WTC11 (cell line): ENCODE measurements around the gene CYP27A1. TPM values are rescaled to one million over a fixed set of nuclear protein-coding genes. Genes with fewer than 3 reads are reported as not detected.

ENCODE experiments used
- ATAC-seq: fragments of 200-7000 bp; cut with Tn5 transposase; 2 replicates; pipeline ENCODE4 v1.10.0; 2021; ENCODE audit warnings: mild to moderate bottlenecking, moderate library complexity
- CTCF ChIA-PET: fragments of 300-600 bp; sonication (Branson Sonifier 250); formaldehyde crosslinking; loops from one replicate; lab custom pipeline; 2021; ENCODE audit warnings: antibody characterized with exemption; lab: Charles Lee
- POLR2A ChIA-PET: fragments of 350-600 bp; sonication (Branson Sonifier 250); formaldehyde crosslinking; loops from one replicate; lab custom pipeline; 2021; ENCODE audit warnings: antibody characterized with exemption; lab: Charles Lee
- DNase-seq: peaks from one replicate; pipeline ENCODE4 v3.0.0; 2021; ENCODE audit warnings: low spot score
- H3K27ac Mint-ChIP-seq: 2 replicates; pipeline ENCODE4 v1.8.0; 2021; ENCODE audit warnings: mixed read lengths
- H3K27me3 Mint-ChIP-seq: 2 replicates; pipeline ENCODE4 v1.8.0; 2021; ENCODE audit warnings: low read depth, mild to moderate bottlenecking, moderate library complexity, mixed read lengths
- H3K36me3 Mint-ChIP-seq: 2 replicates; pipeline ENCODE4 v1.8.0; 2021; ENCODE audit warnings: mixed read lengths
- H3K4me1 Mint-ChIP-seq: 2 replicates; pipeline ENCODE4 v1.8.0; 2022; ENCODE audit warnings: mixed read lengths
- H3K4me3 Mint-ChIP-seq: 2 replicates; pipeline ENCODE4 v1.8.0; 2021; ENCODE audit warnings: mild to moderate bottlenecking, moderate library complexity, mixed read lengths
- H3K9me3 Mint-ChIP-seq: 2 replicates; pipeline ENCODE4 v1.8.0; 2021; ENCODE audit warnings: mixed read lengths
- ATF1 ChIP-seq: sonication (generic); formaldehyde crosslinking; IDR thresholded peaks from 2 replicates; pipeline ENCODE4 v1.8.1; 2023; ENCODE audit warnings: mild to moderate bottlenecking, moderate library complexity, missing genetic modification reagents
- ATF3 ChIP-seq: sonication (generic); formaldehyde crosslinking; conservative IDR thresholded peaks from 2 replicates; pipeline ENCODE4 v1.8.1; 2022; ENCODE audit warnings: mild to moderate bottlenecking, missing genetic modification reagents
- ELF4 ChIP-seq: sonication (generic); formaldehyde crosslinking; IDR thresholded peaks from 2 replicates; pipeline ENCODE4 v1.8.1; 2022; ENCODE audit warnings: low read depth, mild to moderate bottlenecking, moderate library complexity, missing genetic modification reagents
- GABPB1 ChIP-seq: sonication (generic); formaldehyde crosslinking; IDR thresholded peaks from 2 replicates; pipeline ENCODE4 v1.8.1; 2023; ENCODE audit warnings: mild to moderate bottlenecking, missing genetic modification reagents
- IRF1 ChIP-seq: sonication (generic); formaldehyde crosslinking; IDR thresholded peaks from 2 replicates; pipeline ENCODE4 v1.8.0; 2023; ENCODE audit warnings: missing genetic modification reagents
- IRF2 ChIP-seq: sonication (generic); formaldehyde crosslinking; IDR thresholded peaks from 2 replicates; pipeline ENCODE4 v1.8.0; 2022; ENCODE audit warnings: low read depth, missing genetic modification reagents, borderline replicate concordance
- MLX ChIP-seq: sonication (generic); formaldehyde crosslinking; IDR thresholded peaks from 2 replicates; pipeline ENCODE4 v1.8.1; 2023; ENCODE audit warnings: mild to moderate bottlenecking, missing genetic modification reagents, moderate library complexity
- PRRX2 ChIP-seq: fragments of 250-450 bp; sonication (Bioruptor Pico); IDR thresholded peaks from 2 replicates; pipeline ENCODE4 v1.8.0; 2021; ENCODE audit warnings: mild to moderate bottlenecking
- TEAD4 ChIP-seq: sonication (generic); formaldehyde crosslinking; IDR thresholded peaks from 2 replicates; pipeline ENCODE4 v1.8.0; 2022; ENCODE audit warnings: mild to moderate bottlenecking, missing genetic modification reagents
- ZNF423 ChIP-seq: fragments of 250-450 bp; sonication (Bioruptor Pico); IDR thresholded peaks from 2 replicates; pipeline ENCODE4 v2.1.2; 2022; ENCODE audit warnings: mild to moderate bottlenecking, moderate library complexity
- total RNA-seq: library from RNA; stranded (reverse); gene quantifications from 3 replicates; pipeline ENCODE4 v1.2.3, GENCODE V29; 2021
- TF ChIP-seq, protein P1 (sequence below): sonication (generic); formaldehyde crosslinking; IDR thresholded peaks from 2 replicates; pipeline ENCODE4 v1.8.1; 2023; ENCODE audit warnings: mild to moderate bottlenecking, missing genetic modification reagents
- TF ChIP-seq, protein P2 (sequence below): sonication (generic); formaldehyde crosslinking; IDR thresholded peaks from 2 replicates; pipeline ENCODE4 v1.8.1; 2022; ENCODE audit warnings: missing genetic modification reagents, borderline replicate concordance
- TF ChIP-seq, protein P3 (sequence below): fragments of 250-450 bp; sonication (Bioruptor Pico); IDR thresholded peaks from 2 replicates; pipeline ENCODE4 v1.9.0; 2021; ENCODE audit warnings: mild to moderate bottlenecking, borderline replicate concordance

CYP27A1 gene
- total RNA-seq, 1 experiment from 2014 or later, result 5.6 TPM

GRCh38 chr2:218732761-218733158, 49.2 kb upstream of the CYP27A1 start:
- peaks cover 17% of the 10 kb centered on the region for H3K36me3 Mint-ChIP-seq
- DNase-seq (no peak), ATAC-seq (no peak)
- no peaks in the 10 kb centered on the region for H3K27me3 Mint-ChIP-seq
- H3K4me1 Mint-ChIP-seq, result peaks cover 27% of the 10 kb centered on the region
- TF ChIP-seq IRF1 (CRISPR knock-in tag) (no peak), GABPB1 (CRISPR knock-in tag) (peak; percentile 73)
- ChIA-PET POLR2A (interaction anchor here (0.6 kb wide), 1 partner anchor 15 kb away, joined by 8 read pairs; no protein-coding TSS in a partner anchor), CTCF (interaction anchor here (2.5 kb wide), 1 partner anchor 115 kb away, joined by 16 read pairs; no protein-coding TSS in a partner anchor)
- H3K27ac Mint-ChIP-seq, result peak overlapping the region; percentile 78
- H3K9me3 Mint-ChIP-seq, result peaks cover 2% of the 10 kb centered on the region
- H3K4me3 Mint-ChIP-seq, result no peak overlapping the region

DNA sequence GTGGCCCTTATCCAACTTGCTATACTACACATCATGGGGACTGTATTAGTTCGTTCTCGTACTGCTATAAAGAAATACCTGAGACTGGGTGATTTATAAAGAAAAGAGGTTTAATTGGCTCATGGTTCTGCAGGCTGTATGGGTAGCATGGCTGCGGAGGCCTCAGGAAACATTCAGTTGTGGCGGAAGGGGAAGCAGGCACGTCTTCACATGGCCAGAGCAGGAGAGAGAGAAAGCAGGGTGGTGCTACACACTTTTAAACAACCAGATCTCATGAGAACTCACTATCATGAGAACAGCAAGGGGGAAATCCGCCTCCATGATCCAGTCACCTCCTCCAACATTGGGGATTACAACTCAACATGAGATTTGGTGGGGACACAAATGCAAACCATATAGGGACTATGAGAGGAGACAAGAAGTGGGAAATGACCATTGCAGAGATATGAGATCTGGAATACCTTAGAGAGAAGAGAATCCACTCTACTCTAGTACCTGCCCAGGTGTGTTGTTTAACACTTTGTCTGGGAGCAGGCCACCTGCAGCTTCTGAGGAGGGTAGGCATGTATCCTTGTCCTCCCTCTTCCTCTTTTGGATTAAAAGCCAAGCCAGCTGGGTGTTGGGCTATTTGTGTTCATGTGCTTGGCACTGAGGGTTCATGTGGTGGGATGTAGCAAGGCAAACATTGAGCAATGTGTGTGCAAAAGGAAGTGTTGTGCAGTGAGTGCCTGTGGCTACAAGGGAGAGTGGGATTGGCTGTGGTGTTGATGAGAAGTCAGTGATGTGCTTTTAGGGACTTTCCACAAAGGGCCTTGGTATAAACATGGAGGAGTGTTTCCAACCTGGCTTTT, 48.6 kb upstream of the CYP27A1 start:
- Mint-ChIP-seq H3K27ac (peak overlapping the region; percentile 78), H3K27me3 (no peaks in the 10 kb centered on the region), H3K36me3 (peaks cover 19% of the 10 kb centered on the region), H3K9me3 (no peaks in the 10 kb centered on the region), H3K4me3 (no peak overlapping the region), H3K4me1 (peaks cover 27% of the 10 kb centered on the region)
- ChIA-PET POLR2A (no interaction called here), CTCF (no interaction called here)
- DNase-seq (no peak), ATAC-seq (no peak; the same call in 1 of the 2 replicates)
- no peak for TF ChIP-seq PRRX2 (CRISPR knock-in tag)
- TF ChIP-seq ATF1 (CRISPR knock-in tag), result no peak
- no peak for TF ChIP-seq TEAD4 (CRISPR knock-in tag)
- no peak for TF ChIP-seq ATF3 (CRISPR knock-in tag)
- TF ChIP-seq ELF4 (CRISPR knock-in tag), result no peak
- peak; percentile 95 for TF ChIP-seq GABPB1 (CRISPR knock-in tag)

GRCh38 chr2:218734190-218734975, 47.6 kb upstream of the CYP27A1 start:
- ChIA-PET POLR2A (no interaction called here), CTCF (no interaction called here)
- TF ChIP-seq TEAD4 (CRISPR knock-in tag) (no peak), IRF2 (CRISPR knock-in tag) (no peak), ZNF423 (CRISPR knock-in tag) (no peak)
- TF ChIP-seq, protein P1, sequence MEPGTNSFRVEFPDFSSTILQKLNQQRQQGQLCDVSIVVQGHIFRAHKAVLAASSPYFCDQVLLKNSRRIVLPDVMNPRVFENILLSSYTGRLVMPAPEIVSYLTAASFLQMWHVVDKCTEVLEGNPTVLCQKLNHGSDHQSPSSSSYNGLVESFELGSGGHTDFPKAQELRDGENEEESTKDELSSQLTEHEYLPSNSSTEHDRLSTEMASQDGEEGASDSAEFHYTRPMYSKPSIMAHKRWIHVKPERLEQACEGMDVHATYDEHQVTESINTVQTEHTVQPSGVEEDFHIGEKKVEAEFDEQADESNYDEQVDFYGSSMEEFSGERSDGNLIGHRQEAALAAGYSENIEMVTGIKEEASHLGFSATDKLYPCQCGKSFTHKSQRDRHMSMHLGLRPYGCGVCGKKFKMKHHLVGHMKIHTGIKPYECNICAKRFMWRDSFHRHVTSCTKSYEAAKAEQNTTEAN (CRISPR knock-in tag), result no peak
- TF ChIP-seq, protein P2, sequence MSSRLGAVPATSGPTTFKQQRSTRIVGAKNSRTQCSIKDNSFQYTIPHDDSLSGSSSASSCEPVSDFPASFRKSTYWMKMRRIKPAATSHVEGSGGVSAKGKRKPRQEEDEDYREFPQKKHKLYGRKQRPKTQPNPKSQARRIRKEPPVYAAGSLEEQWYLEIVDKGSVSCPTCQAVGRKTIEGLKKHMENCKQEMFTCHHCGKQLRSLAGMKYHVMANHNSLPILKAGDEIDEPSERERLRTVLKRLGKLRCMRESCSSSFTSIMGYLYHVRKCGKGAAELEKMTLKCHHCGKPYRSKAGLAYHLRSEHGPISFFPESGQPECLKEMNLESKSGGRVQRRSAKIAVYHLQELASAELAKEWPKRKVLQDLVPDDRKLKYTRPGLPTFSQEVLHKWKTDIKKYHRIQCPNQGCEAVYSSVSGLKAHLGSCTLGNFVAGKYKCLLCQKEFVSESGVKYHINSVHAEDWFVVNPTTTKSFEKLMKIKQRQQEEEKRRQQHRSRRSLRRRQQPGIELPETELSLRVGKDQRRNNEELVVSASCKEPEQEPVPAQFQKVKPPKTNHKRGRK (CRISPR knock-in tag), result no peak
- Mint-ChIP-seq H3K27me3 (no peaks in the 10 kb centered on the region), H3K9me3 (no peaks in the 10 kb centered on the region), H3K36me3 (peaks cover 19% of the 10 kb centered on the region), H3K27ac (peak overlapping the region; percentile 94), H3K4me1 (peaks cover 27% of the 10 kb centered on the region), H3K4me3 (no peak overlapping the region)
- ATAC-seq, result no peak
- DNase-seq, result no peak

DNA sequence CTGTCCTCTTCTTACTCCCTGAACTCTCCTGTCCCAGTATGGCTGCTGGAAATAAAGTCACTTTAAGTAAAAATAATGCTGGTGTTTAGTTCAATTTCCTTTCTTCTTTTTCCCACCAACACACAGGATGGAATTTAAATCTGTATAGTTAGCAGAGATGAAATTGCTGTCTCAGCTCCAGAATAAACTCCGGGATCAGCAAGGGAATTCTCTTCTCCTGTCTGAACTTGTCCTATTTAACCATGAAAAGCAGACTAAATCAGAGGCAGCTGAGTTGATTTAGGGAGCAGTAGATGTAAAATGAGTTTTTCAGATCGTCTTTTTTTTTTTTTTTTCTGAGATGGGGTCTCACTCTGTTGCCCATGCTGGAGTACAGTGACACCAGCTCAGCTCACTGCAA, 45.4 kb upstream of the CYP27A1 start:
- H3K36me3 Mint-ChIP-seq, result peaks cover 30% of the 10 kb centered on the region
- no peak for DNase-seq
- POLR2A ChIA-PET, result interaction anchor here (0.6 kb wide), 1 partner anchor 101 kb away, joined by 4 read pairs; no protein-coding TSS in a partner anchor
- TF ChIP-seq, protein P3, sequence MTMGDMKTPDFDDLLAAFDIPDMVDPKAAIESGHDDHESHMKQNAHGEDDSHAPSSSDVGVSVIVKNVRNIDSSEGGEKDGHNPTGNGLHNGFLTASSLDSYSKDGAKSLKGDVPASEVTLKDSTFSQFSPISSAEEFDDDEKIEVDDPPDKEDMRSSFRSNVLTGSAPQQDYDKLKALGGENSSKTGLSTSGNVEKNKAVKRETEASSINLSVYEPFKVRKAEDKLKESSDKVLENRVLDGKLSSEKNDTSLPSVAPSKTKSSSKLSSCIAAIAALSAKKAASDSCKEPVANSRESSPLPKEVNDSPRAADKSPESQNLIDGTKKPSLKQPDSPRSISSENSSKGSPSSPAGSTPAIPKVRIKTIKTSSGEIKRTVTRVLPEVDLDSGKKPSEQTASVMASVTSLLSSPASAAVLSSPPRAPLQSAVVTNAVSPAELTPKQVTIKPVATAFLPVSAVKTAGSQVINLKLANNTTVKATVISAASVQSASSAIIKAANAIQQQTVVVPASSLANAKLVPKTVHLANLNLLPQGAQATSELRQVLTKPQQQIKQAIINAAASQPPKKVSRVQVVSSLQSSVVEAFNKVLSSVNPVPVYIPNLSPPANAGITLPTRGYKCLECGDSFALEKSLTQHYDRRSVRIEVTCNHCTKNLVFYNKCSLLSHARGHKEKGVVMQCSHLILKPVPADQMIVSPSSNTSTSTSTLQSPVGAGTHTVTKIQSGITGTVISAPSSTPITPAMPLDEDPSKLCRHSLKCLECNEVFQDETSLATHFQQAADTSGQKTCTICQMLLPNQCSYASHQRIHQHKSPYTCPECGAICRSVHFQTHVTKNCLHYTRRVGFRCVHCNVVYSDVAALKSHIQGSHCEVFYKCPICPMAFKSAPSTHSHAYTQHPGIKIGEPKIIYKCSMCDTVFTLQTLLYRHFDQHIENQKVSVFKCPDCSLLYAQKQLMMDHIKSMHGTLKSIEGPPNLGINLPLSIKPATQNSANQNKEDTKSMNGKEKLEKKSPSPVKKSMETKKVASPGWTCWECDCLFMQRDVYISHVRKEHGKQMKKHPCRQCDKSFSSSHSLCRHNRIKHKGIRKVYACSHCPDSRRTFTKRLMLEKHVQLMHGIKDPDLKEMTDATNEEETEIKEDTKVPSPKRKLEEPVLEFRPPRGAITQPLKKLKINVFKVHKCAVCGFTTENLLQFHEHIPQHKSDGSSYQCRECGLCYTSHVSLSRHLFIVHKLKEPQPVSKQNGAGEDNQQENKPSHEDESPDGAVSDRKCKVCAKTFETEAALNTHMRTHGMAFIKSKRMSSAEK, result no peak
- no peak for TF ChIP-seq MLX

More for the DNA sequence above, 45.4 kb upstream of the CYP27A1 start:
- CTCF ChIA-PET, result interaction anchor here (0.7 to 1.4 kb wide), 3 partner anchors 9 to 111 kb away, joined by 3 to 5 read pairs (median 4); no protein-coding TSS in a partner anchor
- H3K4me1 Mint-ChIP-seq, result peaks cover 23% of the 10 kb centered on the region
- H3K27me3 Mint-ChIP-seq, result no peaks in the 10 kb centered on the region
- H3K4me3 Mint-ChIP-seq, result no peak overlapping the region
- H3K27ac Mint-ChIP-seq, result no peak overlapping the region
- H3K9me3 Mint-ChIP-seq, result no peaks in the 10 kb centered on the region
- ATAC-seq, result no peak
